Dedifferentiated amniotic fluid mesenchymal stem cell (primary cell): ENCODE results near the gene MPL.

Source experiments
- DNase-seq: peaks from one replicate; pipeline ENCODE4 v3.0.0-alpha.2; 2016; ENCODE audit errors: extremely low spot score

Gene MPL

GRCh38 chr1:43337588-43337987 is at the start of gene MPL:
Gene MPL, plus strand, starts transcription at chr1:43337818. Its CDS starts 31 bp downstream, at chr1:43337849.
- DNase-seq = no peak

GRCh38 chr1:43288058-43288784 is 49.4 kb upstream of the MPL start:
- no peak for DNase-seq

- DNase-seq = no peak
Measured at GRCh38 chr1:43288785-43289706, 48.6 kb upstream of the MPL start.

- no peak for DNase-seq
Measured at GRCh38 chr1:43292216-43292615, 45.4 kb upstream of the MPL start.

- DNase-seq = no peak
Measured at GRCh38 chr1:43292679-43293078, 44.9 kb upstream of the MPL start.

GRCh38 chr1:43293176-43293575 is 44.4 kb upstream of the MPL start:
- no peak for DNase-seq

GRCh38 chr1:43293896-43294760 is 43.5 kb upstream of the MPL start:
- DNase-seq = peak; percentile 47

- DNase-seq = no peak
Measured at GRCh38 chr1:43294761-43295160, 42.9 kb upstream of the MPL start.

GRCh38 chr1:43296207-43296606 is 41.4 kb upstream of the MPL start:
- peak; percentile 61 for DNase-seq

GRCh38 chr1:43298055-43298454 is 39.6 kb upstream of the MPL start:
- DNase-seq = no peak

- no peak for DNase-seq
Measured at GRCh38 chr1:43299101-43299500, 38.5 kb upstream of the MPL start.

- no peak for DNase-seq
Measured at GRCh38 chr1:43300378-43301094, 37.1 kb upstream of the MPL start, which contains the start of gene TIE1. Gene TIE1, plus strand, starts transcription at chr1:43300982. Its CDS starts 90 bp downstream, at chr1:43301072.

GRCh38 chr1:43302201-43302600 is 35.4 kb upstream of the MPL start:
- no peak for DNase-seq

GRCh38 chr1:43302721-43303470 is 34.7 kb upstream of the MPL start:
- no peak for DNase-seq

GRCh38 chr1:43303471-43304313 is 33.9 kb upstream of the MPL start:
- no peak for DNase-seq

GRCh38 chr1:43304314-43304681 is 33.3 kb upstream of the MPL start:
- DNase-seq = no peak

GRCh38 chr1:43304771-43305300 is 32.8 kb upstream of the MPL start:
- DNase-seq = no peak

GRCh38 chr1:43305461-43305860 is 32.2 kb upstream of the MPL start:
- DNase-seq = no peak

GRCh38 chr1:43305926-43306687 is 31.5 kb upstream of the MPL start:
- DNase-seq = no peak
